RWPE1 (cell line): ENCODE measurements around the gene NPAS2.

Experiments used
- CTCF ChIA-PET: fragments of 350-600 bp; sonication (Branson Sonifier 250); formaldehyde crosslinking; extraction: SDS; loops from one replicate; lab custom pipeline; 2021; lab: Yijun Ruan, JAX
- POLR2A ChIA-PET: fragments of 400-600 bp; formaldehyde crosslinking; extraction: SDS; loops from one replicate; lab custom pipeline; 2020; ENCODE audit warnings: antibody characterized with exemption; ENCODE audit not compliant: low non-redundant PET; lab: Yijun Ruan, JAX
- DNase-seq: peaks from one replicate; pipeline ENCODE4 v3.0.0; 2012; ENCODE audit warnings: low spot score
- H3K27ac ChIP-seq: fragments of 450-650 bp; 2 replicates; pipeline ENCODE4 v1.5.1; 2017
- TF ChIP-seq, protein P1 (sequence below): fragments of 450-650 bp; conservative IDR thresholded peaks from 2 replicates; pipeline ENCODE4 v1.5.1; 2017; ENCODE audit warnings: low read depth, mild to moderate bottlenecking

The NPAS2 gene

GRCh38 chr2:100972452-100972851 lies 152.5 kb downstream of the NPAS2 start:
- ChIA-PET POLR2A (no interaction called here), CTCF (no interaction called here)
- TF ChIP-seq, protein P1, sequence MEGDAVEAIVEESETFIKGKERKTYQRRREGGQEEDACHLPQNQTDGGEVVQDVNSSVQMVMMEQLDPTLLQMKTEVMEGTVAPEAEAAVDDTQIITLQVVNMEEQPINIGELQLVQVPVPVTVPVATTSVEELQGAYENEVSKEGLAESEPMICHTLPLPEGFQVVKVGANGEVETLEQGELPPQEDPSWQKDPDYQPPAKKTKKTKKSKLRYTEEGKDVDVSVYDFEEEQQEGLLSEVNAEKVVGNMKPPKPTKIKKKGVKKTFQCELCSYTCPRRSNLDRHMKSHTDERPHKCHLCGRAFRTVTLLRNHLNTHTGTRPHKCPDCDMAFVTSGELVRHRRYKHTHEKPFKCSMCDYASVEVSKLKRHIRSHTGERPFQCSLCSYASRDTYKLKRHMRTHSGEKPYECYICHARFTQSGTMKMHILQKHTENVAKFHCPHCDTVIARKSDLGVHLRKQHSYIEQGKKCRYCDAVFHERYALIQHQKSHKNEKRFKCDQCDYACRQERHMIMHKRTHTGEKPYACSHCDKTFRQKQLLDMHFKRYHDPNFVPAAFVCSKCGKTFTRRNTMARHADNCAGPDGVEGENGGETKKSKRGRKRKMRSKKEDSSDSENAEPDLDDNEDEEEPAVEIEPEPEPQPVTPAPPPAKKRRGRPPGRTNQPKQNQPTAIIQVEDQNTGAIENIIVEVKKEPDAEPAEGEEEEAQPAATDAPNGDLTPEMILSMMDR, result no peak
- no peak overlapping the region for H3K27ac ChIP-seq
- DNase-seq, result no peak

GRCh38 chr2:100974712-100975520 lies 155.0 kb downstream of the NPAS2 start:
- ChIA-PET CTCF (no interaction called here), POLR2A (no interaction called here)
- no peak overlapping the region for H3K27ac ChIP-seq
- TF ChIP-seq, protein P1, result no peak
- no peak for DNase-seq

GRCh38 chr2:100975521-100975785 lies 155.5 kb downstream of the NPAS2 start:
- TF ChIP-seq, protein P1, result no peak
- ChIA-PET POLR2A (no interaction called here), CTCF (no interaction called here)
- DNase-seq, result no peak
- no peak overlapping the region for H3K27ac ChIP-seq

DNA sequence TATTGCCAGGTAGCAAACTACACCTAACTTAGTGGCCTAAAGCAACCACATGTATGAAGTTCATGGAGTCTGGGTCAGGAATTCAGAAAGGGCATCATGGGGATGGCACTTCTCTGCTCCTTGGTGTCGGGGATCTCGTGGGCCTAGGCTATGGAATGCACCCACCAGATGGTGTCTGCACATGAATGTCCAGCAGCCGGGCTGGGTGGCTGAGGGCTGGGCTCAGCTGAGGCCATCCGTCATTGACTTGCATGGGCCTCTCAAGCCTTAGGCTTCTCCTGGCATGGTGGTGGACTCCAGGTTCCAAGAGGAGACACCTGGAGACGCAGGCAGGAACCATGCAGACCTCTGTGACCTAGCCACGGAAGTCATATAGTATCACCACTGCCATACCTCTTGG lies 156.1 kb downstream of the NPAS2 start:
- DNase-seq, result no peak
- POLR2A ChIA-PET, result no interaction called here
- TF ChIP-seq, protein P1, result no peak
- H3K27ac ChIP-seq, result no peak overlapping the region
- CTCF ChIA-PET, result no interaction called here

GRCh38 chr2:100976645-100977391 lies 156.9 kb downstream of the NPAS2 start:
- TF ChIP-seq, protein P1, result no peak
- ChIA-PET POLR2A (no interaction called here), CTCF (interaction anchor here (0.7 kb wide), 1 partner anchor 9 kb away, joined by 3 read pairs; no protein-coding TSS in a partner anchor)
- H3K27ac ChIP-seq, result no peak overlapping the region
- DNase-seq, result no peak

DNA sequence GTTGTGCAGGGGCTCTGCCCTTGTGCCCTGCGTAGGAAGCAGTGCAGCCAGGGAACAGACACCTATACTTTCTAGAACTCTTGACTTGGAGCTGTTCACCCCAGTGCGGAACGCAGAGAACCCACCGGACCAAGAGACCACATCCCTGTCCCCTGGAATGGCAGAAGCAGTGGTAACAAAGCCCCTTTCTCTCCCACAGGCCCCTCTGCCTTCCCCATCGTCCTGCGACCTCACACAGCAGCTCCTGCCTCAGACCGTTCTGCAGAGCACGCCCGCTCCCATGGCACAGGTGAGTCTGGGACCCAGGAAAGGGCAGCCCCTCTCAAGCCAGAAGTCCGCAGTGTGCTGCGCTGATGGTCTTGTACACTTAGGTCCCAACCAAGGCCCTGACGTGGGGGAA lies 157.6 kb downstream of the NPAS2 start:
- no peak for DNase-seq
- TF ChIP-seq, protein P1, result no peak
- ChIA-PET CTCF (interaction anchor here (0.6 kb wide), 1 partner anchor 641 kb away, joined by 4 read pairs; no protein-coding TSS in a partner anchor), POLR2A (no interaction called here)
- no peak overlapping the region for H3K27ac ChIP-seq
